ENCODE results near the gene DNAJC6.

DNAJC6 gene

DNA sequence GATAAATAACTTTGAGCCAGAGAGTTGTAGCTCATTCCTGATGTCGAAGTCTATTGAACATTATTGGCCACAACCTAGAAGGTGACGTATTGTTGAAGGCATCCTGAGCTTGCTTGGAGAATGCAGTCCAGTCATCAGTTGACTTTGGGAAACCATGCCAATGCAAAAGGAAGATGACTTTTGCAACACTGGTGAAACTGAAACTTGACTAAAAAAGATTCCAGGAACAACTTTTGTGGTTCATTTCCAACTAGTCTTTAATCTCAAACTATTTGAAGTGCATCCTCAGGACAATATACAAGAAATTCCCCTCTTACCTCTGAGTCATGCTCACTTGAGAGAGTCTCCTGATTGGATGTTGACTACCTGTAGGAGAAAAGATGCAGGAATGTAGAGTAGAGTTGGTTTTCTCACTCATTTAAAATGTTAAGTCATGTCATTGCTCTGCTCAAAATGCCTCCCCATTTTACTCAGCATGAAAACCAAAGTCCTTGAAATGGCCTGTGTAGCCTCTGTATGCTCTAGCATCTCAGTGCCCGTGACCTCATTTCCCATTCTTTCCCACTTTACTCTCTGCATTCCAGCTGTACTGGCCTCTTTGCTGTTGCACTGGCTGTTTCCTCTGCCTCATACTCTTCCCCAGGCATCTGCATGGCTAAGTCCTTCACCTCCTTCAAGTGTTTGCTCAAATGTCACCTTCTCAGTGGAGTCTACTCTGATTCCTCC, 86.7 kb downstream of the DNAJC6 start:
- H3K4me3 ChIP-seq (ENCODE audit: low read depth, low read length): no peak overlapping the region
- H3K4me1 ChIP-seq (ENCODE audit: control insufficient read depth, insufficient read depth, low read length): peaks cover 3% of the 10 kb centered on the region
- H3K27me3 ChIP-seq (ENCODE audit: control insufficient read depth, insufficient read depth, low read length): no peaks in the 10 kb centered on the region
- H3K36me3 ChIP-seq (ENCODE audit: control insufficient read depth, insufficient read depth, low read length): no peaks in the 10 kb centered on the region
- H3K9me3 ChIP-seq (ENCODE audit: control insufficient read depth, insufficient read depth, low read length): no peaks in the 10 kb centered on the region
- H3K9ac ChIP-seq (ENCODE audit: low read depth, low read length): no peak overlapping the region

DNA sequence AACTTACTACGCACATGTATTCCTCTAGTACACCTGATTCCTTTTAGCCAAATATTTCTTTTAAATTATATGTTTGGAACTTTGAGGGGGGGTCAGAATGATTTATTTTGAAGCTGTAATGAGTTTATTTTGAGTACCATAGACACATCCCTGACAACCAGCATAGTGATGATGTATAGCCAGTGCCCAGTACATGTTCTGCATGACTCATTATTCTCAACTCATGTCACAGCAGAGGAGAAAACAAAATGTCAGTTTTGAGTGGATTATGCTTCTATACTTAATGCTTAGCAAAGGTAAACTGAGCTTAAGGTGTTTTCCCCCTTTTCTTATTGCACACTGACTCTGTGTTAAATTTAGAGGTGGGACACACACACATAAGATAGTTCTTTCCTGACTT, 88.7 kb downstream of the DNAJC6 start:
- Histone ChIP-seq H3K4me3 (ENCODE audit: low read depth, low read length) (no peak overlapping the region), H3K9me3 (ENCODE audit: control insufficient read depth, insufficient read depth, low read length) (no peaks in the 10 kb centered on the region), H3K9ac (ENCODE audit: low read depth, low read length) (no peak overlapping the region), H3K27me3 (ENCODE audit: control insufficient read depth, insufficient read depth, low read length) (no peaks in the 10 kb centered on the region), H3K4me1 (ENCODE audit: control insufficient read depth, insufficient read depth, low read length) (peaks cover 3% of the 10 kb centered on the region), H3K36me3 (ENCODE audit: control insufficient read depth, insufficient read depth, low read length) (no peaks in the 10 kb centered on the region)

DNA sequence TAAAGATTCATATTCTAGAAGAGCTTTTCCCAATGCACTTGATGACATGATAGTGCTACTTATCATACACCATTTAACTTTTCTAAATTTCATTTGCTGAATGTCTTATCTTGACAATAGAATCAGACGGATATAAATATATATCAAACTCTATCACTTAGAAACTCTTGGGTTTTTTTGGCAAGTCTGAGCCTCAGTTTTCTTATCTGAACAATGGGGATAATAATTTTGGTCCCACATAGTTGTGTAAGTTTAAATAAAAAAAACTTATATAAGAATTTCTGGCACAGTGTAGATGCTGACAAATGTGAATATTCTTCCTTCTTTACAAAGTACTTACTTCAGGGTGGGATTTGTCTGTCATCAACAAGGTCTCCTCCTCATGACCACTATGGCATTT, 89.7 kb downstream of the DNAJC6 start:
- peaks cover 3% of the 10 kb centered on the region for H3K4me1 ChIP-seq (ENCODE audit: control insufficient read depth, insufficient read depth, low read length)
- H3K27me3 ChIP-seq (ENCODE audit: control insufficient read depth, insufficient read depth, low read length): no peaks in the 10 kb centered on the region
- H3K9me3 ChIP-seq (ENCODE audit: control insufficient read depth, insufficient read depth, low read length): no peaks in the 10 kb centered on the region
- no peak overlapping the region for H3K9ac ChIP-seq (ENCODE audit: low read depth, low read length)
- no peaks in the 10 kb centered on the region for H3K36me3 ChIP-seq (ENCODE audit: control insufficient read depth, insufficient read depth, low read length)
- no peak overlapping the region for H3K4me3 ChIP-seq (ENCODE audit: low read depth, low read length)

DNA sequence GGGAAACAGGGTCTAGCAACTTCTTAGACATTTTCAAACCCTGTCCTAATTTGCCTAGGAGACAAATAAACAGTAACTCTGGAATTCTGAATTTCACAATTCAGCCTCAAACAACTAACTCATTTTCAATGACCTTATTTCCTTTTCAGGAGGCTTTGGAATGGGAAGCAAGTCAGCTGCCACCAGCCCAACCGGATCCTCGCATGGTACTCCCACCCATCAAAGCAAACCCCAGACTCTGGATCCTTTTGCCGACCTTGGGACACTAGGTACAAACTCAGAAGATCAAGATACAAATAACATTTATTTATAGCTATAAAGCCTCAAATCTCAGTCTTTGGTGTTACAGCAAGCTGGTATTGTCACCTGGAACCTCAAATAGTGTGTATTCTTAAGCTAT, 92.3 kb downstream of the DNAJC6 start:
- no peaks in the 10 kb centered on the region for H3K4me1 ChIP-seq (ENCODE audit: control insufficient read depth, insufficient read depth, low read length)
- no peaks in the 10 kb centered on the region for H3K27me3 ChIP-seq (ENCODE audit: control insufficient read depth, insufficient read depth, low read length)
- no peak overlapping the region for H3K9ac ChIP-seq (ENCODE audit: low read depth, low read length)
- no peaks in the 10 kb centered on the region for H3K36me3 ChIP-seq (ENCODE audit: control insufficient read depth, insufficient read depth, low read length)
- H3K9me3 ChIP-seq (ENCODE audit: control insufficient read depth, insufficient read depth, low read length): no peaks in the 10 kb centered on the region
- no peak overlapping the region for H3K4me3 ChIP-seq (ENCODE audit: low read depth, low read length)

DNA sequence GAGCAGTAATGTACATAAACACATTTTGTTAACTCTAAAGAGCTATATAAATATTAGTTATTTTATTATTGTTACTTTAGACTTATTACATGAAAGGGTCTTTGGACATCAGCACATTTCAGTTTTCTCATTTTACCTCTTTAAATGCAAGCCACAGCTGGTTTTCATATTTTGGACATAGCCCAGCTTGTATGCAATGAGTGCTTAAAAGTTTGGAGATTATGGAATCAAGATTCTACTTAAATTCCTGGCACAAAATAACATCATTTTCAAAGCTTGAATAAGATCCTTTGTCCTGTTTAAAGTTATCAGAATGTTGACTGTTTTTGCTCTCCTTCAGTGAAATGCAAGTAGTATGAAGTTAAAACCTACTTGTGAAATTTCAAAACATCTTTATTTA, 95.6 kb downstream of the DNAJC6 start:
- H3K4me3 ChIP-seq (ENCODE audit: low read depth, low read length): no peak overlapping the region
- H3K27me3 ChIP-seq (ENCODE audit: control insufficient read depth, insufficient read depth, low read length): no peaks in the 10 kb centered on the region
- H3K36me3 ChIP-seq (ENCODE audit: control insufficient read depth, insufficient read depth, low read length): no peaks in the 10 kb centered on the region
- H3K4me1 ChIP-seq (ENCODE audit: control insufficient read depth, insufficient read depth, low read length): peaks cover 1% of the 10 kb centered on the region
- no peak overlapping the region for H3K9ac ChIP-seq (ENCODE audit: low read depth, low read length)
- no peaks in the 10 kb centered on the region for H3K9me3 ChIP-seq (ENCODE audit: control insufficient read depth, insufficient read depth, low read length)

DNA sequence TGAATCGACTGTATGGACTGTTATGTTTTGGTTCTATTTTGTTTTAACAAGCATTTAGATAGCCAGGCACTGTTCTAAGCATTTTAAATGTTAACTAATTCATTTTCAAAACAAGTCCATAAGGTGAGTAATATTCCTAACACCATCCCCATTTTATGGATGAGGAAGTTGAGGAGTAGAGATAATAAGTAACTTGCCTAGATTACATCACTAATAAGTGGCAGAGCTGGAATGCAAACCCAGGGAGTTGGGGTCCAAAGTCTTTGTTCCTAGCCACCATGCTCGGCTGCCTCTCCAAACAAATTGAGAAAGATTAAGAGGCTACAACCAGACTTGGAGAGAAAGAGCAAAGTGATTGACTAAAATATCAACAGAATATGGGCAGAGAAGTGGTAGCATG, 98.5 kb downstream of the DNAJC6 start:
- no peaks in the 10 kb centered on the region for H3K36me3 ChIP-seq (ENCODE audit: control insufficient read depth, insufficient read depth, low read length)
- H3K9ac ChIP-seq (ENCODE audit: low read depth, low read length): no peak overlapping the region
- peaks cover 3% of the 10 kb centered on the region for H3K4me1 ChIP-seq (ENCODE audit: control insufficient read depth, insufficient read depth, low read length)
- H3K9me3 ChIP-seq (ENCODE audit: control insufficient read depth, insufficient read depth, low read length): no peaks in the 10 kb centered on the region
- no peaks in the 10 kb centered on the region for H3K27me3 ChIP-seq (ENCODE audit: control insufficient read depth, insufficient read depth, low read length)
- no peak overlapping the region for H3K4me3 ChIP-seq (ENCODE audit: low read depth, low read length)

DNA sequence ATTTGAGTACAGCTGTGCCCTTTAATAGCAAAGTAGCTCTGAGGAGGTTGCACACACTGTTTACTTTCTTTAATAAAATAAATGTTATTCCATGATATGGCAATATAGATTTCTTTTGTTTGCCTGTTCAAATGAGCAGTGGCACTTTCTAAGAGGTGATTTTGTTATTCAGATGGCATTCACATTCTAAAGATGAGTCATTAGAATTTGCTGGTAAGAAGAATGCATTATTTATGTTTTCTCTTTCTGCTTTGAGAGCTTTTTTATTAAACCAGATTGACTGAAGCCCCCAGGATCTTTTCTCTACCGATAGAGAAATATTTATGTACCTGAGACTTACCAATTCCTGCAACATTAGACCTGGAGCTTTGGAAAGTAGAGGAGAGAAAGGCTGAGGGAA, 100.0 kb downstream of the DNAJC6 start:
- Histone ChIP-seq H3K36me3 (ENCODE audit: control insufficient read depth, insufficient read depth, low read length) (no peaks in the 10 kb centered on the region), H3K27me3 (ENCODE audit: control insufficient read depth, insufficient read depth, low read length) (no peaks in the 10 kb centered on the region), H3K4me3 (ENCODE audit: low read depth, low read length) (no peak overlapping the region), H3K9me3 (ENCODE audit: control insufficient read depth, insufficient read depth, low read length) (no peaks in the 10 kb centered on the region), H3K4me1 (ENCODE audit: control insufficient read depth, insufficient read depth, low read length) (peaks cover 3% of the 10 kb centered on the region), H3K9ac (ENCODE audit: low read depth, low read length) (no peak overlapping the region)

DNA sequence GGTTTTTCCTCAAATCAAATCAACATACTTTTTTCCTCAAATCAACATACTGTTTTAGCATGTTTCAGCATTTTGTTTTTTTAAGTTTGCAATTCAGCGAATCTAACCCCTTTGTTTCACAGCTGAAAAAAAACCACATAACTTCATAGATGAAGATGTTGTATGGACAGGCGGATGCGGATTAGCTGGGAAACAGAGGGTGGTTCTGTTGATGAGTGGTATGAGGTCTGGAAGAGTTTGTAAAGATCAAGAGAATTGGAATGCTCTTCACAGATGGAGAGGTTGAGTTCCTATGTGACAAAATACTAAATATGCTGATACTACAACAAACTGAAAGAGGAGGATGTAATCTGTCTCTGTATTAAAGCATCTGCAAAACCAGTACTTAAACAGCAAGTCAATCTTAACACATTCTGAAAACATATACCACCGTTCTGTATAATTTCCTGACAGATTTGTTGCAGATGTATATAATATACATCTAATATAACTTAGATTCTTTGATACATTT, 100.5 kb downstream of the DNAJC6 start:
- H3K4me3 ChIP-seq (ENCODE audit: low read depth, low read length): no peak overlapping the region
- H3K9ac ChIP-seq (ENCODE audit: low read depth, low read length): no peak overlapping the region
- no peaks in the 10 kb centered on the region for H3K9me3 ChIP-seq (ENCODE audit: control insufficient read depth, insufficient read depth, low read length)
- peaks cover 3% of the 10 kb centered on the region for H3K4me1 ChIP-seq (ENCODE audit: control insufficient read depth, insufficient read depth, low read length)
- H3K36me3 ChIP-seq (ENCODE audit: control insufficient read depth, insufficient read depth, low read length): no peaks in the 10 kb centered on the region
- H3K27me3 ChIP-seq (ENCODE audit: control insufficient read depth, insufficient read depth, low read length): no peaks in the 10 kb centered on the region

DNA sequence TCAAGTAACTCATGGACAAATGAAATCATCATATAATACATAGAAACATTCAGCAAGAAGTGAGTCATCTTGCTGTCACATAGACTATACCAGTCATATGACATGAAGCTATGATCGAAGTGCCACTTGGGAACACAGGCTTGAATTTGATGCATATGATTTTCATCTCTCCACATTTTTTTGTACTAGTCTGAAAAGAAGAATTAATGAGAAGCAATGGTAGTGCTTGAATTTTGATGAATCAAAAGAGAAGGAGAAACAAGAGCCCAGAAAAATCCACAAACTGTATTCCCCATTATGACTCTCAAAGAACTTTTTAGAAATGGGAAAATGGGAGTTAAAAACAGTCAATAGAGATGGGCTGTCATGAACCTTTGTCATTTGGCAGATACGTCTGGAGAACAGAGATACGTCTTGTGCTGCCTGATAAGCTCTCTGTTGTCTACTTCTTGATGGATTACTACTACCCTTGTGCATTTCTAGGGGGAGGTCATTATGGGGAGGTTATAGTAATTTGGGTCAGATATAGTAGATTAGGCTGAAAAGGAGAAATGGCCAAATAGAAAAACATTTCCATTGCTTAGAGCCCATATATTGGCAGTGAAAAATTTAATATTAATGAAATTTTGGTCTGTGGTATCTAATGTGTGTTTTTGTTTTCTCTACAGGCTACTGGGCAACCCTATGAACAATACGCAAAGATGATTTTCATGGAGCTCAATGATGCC, 103.1 kb downstream of the DNAJC6 start:
- Histone ChIP-seq H3K4me1 (ENCODE audit: control insufficient read depth, insufficient read depth, low read length) (peaks cover 3% of the 10 kb centered on the region), H3K36me3 (ENCODE audit: control insufficient read depth, insufficient read depth, low read length) (no peaks in the 10 kb centered on the region), H3K9ac (ENCODE audit: low read depth, low read length) (no peak overlapping the region)

DNA sequence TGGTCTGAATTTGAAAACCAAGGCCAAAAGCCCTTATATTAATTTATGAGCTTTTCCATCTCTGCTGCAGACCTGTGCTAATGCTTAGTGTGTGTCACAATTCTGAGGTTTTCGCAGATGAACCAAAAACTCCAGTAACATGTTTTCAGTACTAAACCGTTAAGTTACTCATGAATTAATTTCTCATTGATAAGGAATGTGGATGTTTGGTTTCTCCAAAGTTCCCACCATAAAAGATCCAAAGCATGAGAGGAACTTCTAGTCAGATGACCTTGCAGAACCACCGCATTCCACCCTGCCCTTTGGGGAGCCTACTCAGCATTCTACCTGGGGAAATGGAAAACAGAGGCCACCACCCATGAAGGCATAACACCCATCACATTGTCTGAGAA, 103.6 kb downstream of the DNAJC6 start:
- H3K9me3 ChIP-seq (ENCODE audit: control insufficient read depth, insufficient read depth, low read length): no peaks in the 10 kb centered on the region
- H3K36me3 ChIP-seq (ENCODE audit: control insufficient read depth, insufficient read depth, low read length): no peaks in the 10 kb centered on the region
- H3K4me1 ChIP-seq (ENCODE audit: control insufficient read depth, insufficient read depth, low read length): peaks cover 3% of the 10 kb centered on the region
- no peak overlapping the region for H3K9ac ChIP-seq (ENCODE audit: low read depth, low read length)
- H3K27me3 ChIP-seq (ENCODE audit: control insufficient read depth, insufficient read depth, low read length): no peaks in the 10 kb centered on the region
- no peak overlapping the region for H3K4me3 ChIP-seq (ENCODE audit: low read depth, low read length)

More for the DNA sequence above, 103.1 kb downstream of the DNAJC6 start:
- Histone ChIP-seq H3K4me3 (ENCODE audit: low read depth, low read length) (no peak overlapping the region), H3K9me3 (ENCODE audit: control insufficient read depth, insufficient read depth, low read length) (no peaks in the 10 kb centered on the region), H3K27me3 (ENCODE audit: control insufficient read depth, insufficient read depth, low read length) (no peaks in the 10 kb centered on the region)

DNA sequence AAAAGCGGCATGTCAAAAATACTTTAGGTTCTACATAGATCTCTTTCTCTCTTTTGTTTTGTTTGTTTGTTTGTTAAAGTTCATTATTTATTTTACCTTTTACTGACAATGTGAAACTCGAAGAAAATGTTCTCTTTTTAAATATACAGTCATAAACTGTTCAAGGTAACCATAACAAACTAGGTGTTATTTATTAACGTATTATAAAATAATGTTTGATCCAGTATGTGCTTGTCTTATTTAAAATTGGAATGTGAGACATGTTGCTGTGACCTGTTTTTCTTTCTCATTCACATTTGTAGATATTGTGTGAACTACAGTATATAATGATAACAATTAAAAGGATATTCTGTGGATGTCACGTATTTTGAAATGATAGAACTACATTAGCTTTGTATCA, 105.2 kb downstream of the DNAJC6 start:
- peaks cover 9% of the 10 kb centered on the region for H3K4me1 ChIP-seq (ENCODE audit: control insufficient read depth, insufficient read depth, low read length)
- H3K36me3 ChIP-seq (ENCODE audit: control insufficient read depth, insufficient read depth, low read length): no peaks in the 10 kb centered on the region
- H3K27me3 ChIP-seq (ENCODE audit: control insufficient read depth, insufficient read depth, low read length): no peaks in the 10 kb centered on the region
- H3K9ac ChIP-seq (ENCODE audit: low read depth, low read length): no peak overlapping the region
- H3K9me3 ChIP-seq (ENCODE audit: control insufficient read depth, insufficient read depth, low read length): no peaks in the 10 kb centered on the region
- H3K4me3 ChIP-seq (ENCODE audit: low read depth, low read length): no peak overlapping the region

DNA sequence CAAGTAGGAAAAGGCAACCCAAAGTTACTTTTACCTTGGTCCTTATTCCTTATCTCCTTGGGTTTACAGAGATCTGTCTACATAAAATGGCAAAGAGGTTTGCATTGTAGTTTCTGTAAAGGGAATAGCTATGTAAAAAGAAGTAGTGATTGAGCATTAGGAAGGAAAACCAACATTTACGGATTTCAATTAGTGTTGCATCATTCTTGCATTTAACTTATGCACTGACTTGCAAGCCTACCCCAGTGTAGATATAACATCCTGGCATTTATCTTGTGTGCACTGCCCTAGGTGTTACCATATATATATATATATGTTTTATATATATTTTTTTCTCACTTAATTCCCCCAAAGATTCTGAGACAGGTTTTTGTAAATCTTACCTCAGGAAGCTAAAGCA, 107.4 kb downstream of the DNAJC6 start:
- H3K9ac ChIP-seq (ENCODE audit: low read depth, low read length): no peak overlapping the region
- H3K4me1 ChIP-seq (ENCODE audit: control insufficient read depth, insufficient read depth, low read length): peaks cover 8% of the 10 kb centered on the region
- no peaks in the 10 kb centered on the region for H3K36me3 ChIP-seq (ENCODE audit: control insufficient read depth, insufficient read depth, low read length)
- no peaks in the 10 kb centered on the region for H3K27me3 ChIP-seq (ENCODE audit: control insufficient read depth, insufficient read depth, low read length)
- no peaks in the 10 kb centered on the region for H3K9me3 ChIP-seq (ENCODE audit: control insufficient read depth, insufficient read depth, low read length)
- H3K4me3 ChIP-seq (ENCODE audit: low read depth, low read length): no peak overlapping the region
